ENCODE data around the gene ALPG.

Gene ALPG

GRCh38 chr2:232386740-232387450, 19.7 kb upstream of the ALPG start:
- Histone ChIP-seq H2BK120ac (ENCODE audit: insufficient read depth, low read length, poor library complexity) (peak overlapping the region; percentile 99), H3K36me3 (ENCODE audit: control insufficient read depth in 1 of 2, insufficient read depth in 2 of 2, low read length in 2 of 2) (no peaks in the 10 kb centered on the region), H2AK5ac (ENCODE audit: low read length) (peak overlapping the region; percentile 97), H2BK12ac (ENCODE audit: low read length) (peak overlapping the region; percentile 99), H3K18ac (ENCODE audit: low read length) (peak overlapping the region; percentile 99), H3K4me2 (ENCODE audit: low read length) (peak overlapping the region; percentile 70), H3K4ac (ENCODE audit: low read depth, low read length) (peak overlapping the region; percentile 99), H3K27ac (ENCODE audit: low read depth, low read length) (peak overlapping the region; percentile 98), H4K12ac (ENCODE audit: low read depth, low read length) (peak overlapping the region; percentile 98), H3K79me2 (ENCODE audit: control insufficient read depth, insufficient read depth, low read length, poor library complexity) (peaks cover 18% of the 10 kb centered on the region), H3K9me3 (ENCODE audit: insufficient read depth, low read depth, low read length) (no peaks in the 10 kb centered on the region), H3K23ac (ENCODE audit: low read length) (no peak overlapping the region), H3K9ac (ENCODE audit: low read length) (peak overlapping the region; percentile 42), H2AFZ (ENCODE audit: insufficient read depth, low read length, poor library complexity) (peak overlapping the region; percentile 82), H2BK5ac (ENCODE audit: low read depth, low read length, poor library complexity) (peak overlapping the region; percentile 97), H3K27me3 (ENCODE audit: insufficient read depth, low read length) (no peaks in the 10 kb centered on the region), H4K8ac (ENCODE audit: low read depth, low read length) (peak overlapping the region; percentile 96), H3K4me1 (ENCODE audit: control insufficient read depth in 1 of 2, insufficient read depth in 2 of 2, low read length in 2 of 2) (peaks cover 18 to 22% of the 10 kb centered on the region in 2 experiments), H3K79me1 (ENCODE audit: low read length) (peaks cover 38% of the 10 kb centered on the region), H3K4me3 (ENCODE audit: low read depth, low read length) (peak overlapping the region; percentile 75), H3K14ac (ENCODE audit: low read length) (peak overlapping the region; percentile 99), H4K91ac (ENCODE audit: low read depth, low read length) (peak overlapping the region; percentile 99)
- no CpG with 5 or more reads among the region's 75 CpGs for WGBS (ENCODE audit: extremely low coverage, insufficient coverage, insufficient read length)
- peak; percentile 86 to 88 for DNase-seq

GRCh38 chr2:232387451-232388171, 19.0 kb upstream of the ALPG start:
- Histone ChIP-seq H2BK120ac (ENCODE audit: insufficient read depth, low read length, poor library complexity) (peak overlapping the region; percentile 99), H3K79me2 (ENCODE audit: control insufficient read depth, insufficient read depth, low read length, poor library complexity) (peaks cover 18% of the 10 kb centered on the region), H3K27ac (ENCODE audit: low read depth, low read length) (peak overlapping the region; percentile 98), H3K4me3 (ENCODE audit: low read depth, low read length) (peak overlapping the region; percentile 75), H3K36me3 (ENCODE audit: control insufficient read depth in 1 of 2, insufficient read depth in 2 of 2, low read length in 2 of 2) (no peaks in the 10 kb centered on the region), H3K4ac (ENCODE audit: low read depth, low read length) (peak overlapping the region; percentile 80), H4K12ac (ENCODE audit: low read depth, low read length) (peak overlapping the region; percentile 38), H3K79me1 (ENCODE audit: low read length) (peaks cover 38% of the 10 kb centered on the region), H4K8ac (ENCODE audit: low read depth, low read length) (peak overlapping the region; percentile 88), H3K23ac (ENCODE audit: low read length) (no peak overlapping the region), H2BK12ac (ENCODE audit: low read length) (peak overlapping the region; percentile 81), H3K4me2 (ENCODE audit: low read length) (peak overlapping the region; percentile 70), H3K14ac (ENCODE audit: low read length) (peak overlapping the region; percentile 99), H3K9me3 (ENCODE audit: insufficient read depth, low read depth, low read length) (no peaks in the 10 kb centered on the region), H2AK5ac (ENCODE audit: low read length) (peak overlapping the region; percentile 81), H3K27me3 (ENCODE audit: insufficient read depth, low read length) (no peaks in the 10 kb centered on the region), H2AFZ (ENCODE audit: insufficient read depth, low read length, poor library complexity) (peak overlapping the region; percentile 80), H2BK5ac (ENCODE audit: low read depth, low read length, poor library complexity) (peak overlapping the region; percentile 97), H4K91ac (ENCODE audit: low read depth, low read length) (peak overlapping the region; percentile 99), H3K18ac (ENCODE audit: low read length) (peak overlapping the region; percentile 93), H3K4me1 (ENCODE audit: control insufficient read depth in 1 of 2, insufficient read depth in 2 of 2, low read length in 2 of 2) (peaks cover 18 to 22% of the 10 kb centered on the region in 2 experiments), H3K9ac (ENCODE audit: low read length) (no peak overlapping the region)
- no peak for DNase-seq
- WGBS (ENCODE audit: extremely low coverage, insufficient coverage, insufficient read length) = no CpG with 5 or more reads among the region's 50 CpGs

- Histone ChIP-seq H3K4me3 (ENCODE audit: low read depth, low read length) (peak overlapping the region; percentile 62), H2BK120ac (ENCODE audit: insufficient read depth, low read length, poor library complexity) (peak overlapping the region; percentile 60), H2BK5ac (ENCODE audit: low read depth, low read length, poor library complexity) (peak overlapping the region; percentile 55), H4K8ac (ENCODE audit: low read depth, low read length) (peak overlapping the region; percentile 82), H3K27ac (ENCODE audit: low read depth, low read length) (peak overlapping the region; percentile 98), H3K79me1 (ENCODE audit: low read length) (peaks cover 38% of the 10 kb centered on the region), H3K9me3 (ENCODE audit: insufficient read depth, low read depth, low read length) (no peaks in the 10 kb centered on the region), H3K14ac (ENCODE audit: low read length) (peak overlapping the region; percentile 86), H2AK5ac (ENCODE audit: low read length) (peak overlapping the region; percentile 92), H3K4ac (ENCODE audit: low read depth, low read length) (peak overlapping the region; percentile 61), H3K79me2 (ENCODE audit: control insufficient read depth, insufficient read depth, low read length, poor library complexity) (peaks cover 18% of the 10 kb centered on the region), H2AFZ (ENCODE audit: insufficient read depth, low read length, poor library complexity) (peak overlapping the region; percentile 58), H3K9ac (ENCODE audit: low read length) (peak overlapping the region; percentile 49), H4K12ac (ENCODE audit: low read depth, low read length) (peak overlapping the region; percentile 68), H3K18ac (ENCODE audit: low read length) (peak overlapping the region; percentile 73), H2BK12ac (ENCODE audit: low read length) (peak overlapping the region; percentile 74), H3K4me2 (ENCODE audit: low read length) (peak overlapping the region; percentile 70), H3K23ac (ENCODE audit: low read length) (no peak overlapping the region), H3K27me3 (ENCODE audit: insufficient read depth, low read length) (no peaks in the 10 kb centered on the region), H4K91ac (ENCODE audit: low read depth, low read length) (peak overlapping the region; percentile 99), H3K36me3 (ENCODE audit: control insufficient read depth in 1 of 2, insufficient read depth in 2 of 2, low read length in 2 of 2) (no peaks in the 10 kb centered on the region), H3K4me1 (ENCODE audit: control insufficient read depth in 1 of 2, insufficient read depth in 2 of 2, low read length in 2 of 2) (peaks cover 18 to 22% of the 10 kb centered on the region in 2 experiments)
- no CpG with 5 or more reads among the region's 42 CpGs for WGBS (ENCODE audit: extremely low coverage, insufficient coverage, insufficient read length)
- DNase-seq = peak in 1 of 2 donors; percentile 35
These were observed 18.2 kb upstream of the ALPG start for GRCh38 chr2:232388324-232388891.

- Histone ChIP-seq H4K91ac (ENCODE audit: low read depth, low read length) (no peak overlapping the region), H3K79me1 (ENCODE audit: low read length) (peaks cover 38% of the 10 kb centered on the region), H3K9me3 (ENCODE audit: insufficient read depth, low read depth, low read length) (no peaks in the 10 kb centered on the region), H3K4ac (ENCODE audit: low read depth, low read length) (no peak overlapping the region), H3K18ac (ENCODE audit: low read length) (no peak overlapping the region), H3K36me3 (ENCODE audit: control insufficient read depth in 1 of 2, insufficient read depth in 2 of 2, low read length in 2 of 2) (no peaks in the 10 kb centered on the region), H3K9ac (ENCODE audit: low read length) (no peak overlapping the region), H2BK12ac (ENCODE audit: low read length) (no peak overlapping the region), H4K12ac (ENCODE audit: low read depth, low read length) (no peak overlapping the region), H2AFZ (ENCODE audit: insufficient read depth, low read length, poor library complexity) (no peak overlapping the region), H3K4me2 (ENCODE audit: low read length) (no peak overlapping the region), H2BK5ac (ENCODE audit: low read depth, low read length, poor library complexity) (no peak overlapping the region), H4K8ac (ENCODE audit: low read depth, low read length) (no peak overlapping the region), H3K23ac (ENCODE audit: low read length) (no peak overlapping the region), H3K27me3 (ENCODE audit: insufficient read depth, low read length) (no peaks in the 10 kb centered on the region), H3K4me1 (ENCODE audit: control insufficient read depth in 1 of 2, insufficient read depth in 2 of 2, low read length in 2 of 2) (peaks cover 18 to 22% of the 10 kb centered on the region in 2 experiments), H2BK120ac (ENCODE audit: insufficient read depth, low read length, poor library complexity) (peak overlapping the region; percentile 60), H3K27ac (ENCODE audit: low read depth, low read length) (peak overlapping the region; percentile 25), H3K79me2 (ENCODE audit: control insufficient read depth, insufficient read depth, low read length, poor library complexity) (peaks cover 18% of the 10 kb centered on the region), H3K4me3 (ENCODE audit: low read depth, low read length) (no peak overlapping the region), H3K14ac (ENCODE audit: low read length) (no peak overlapping the region), H2AK5ac (ENCODE audit: low read length) (no peak overlapping the region)
- DNase-seq = no peak
- WGBS (ENCODE audit: extremely low coverage, insufficient coverage, insufficient read length) = no CpG with 5 or more reads among the region's 6 CpGs
These were observed 17.3 kb upstream of the ALPG start for GRCh38 chr2:232389327-232389726.
